Measurements from ENCODE around the gene SUV39H1. TPM values are rescaled to one million over a fixed set of nuclear protein-coding genes. Genes with fewer than 3 reads are reported as not detected.

SUV39H1 gene
- total and polyA plus RNA-seq, 11 donors = 1.9 to 6.7 (median 3.6) TPM

GRCh38 chrX:48700951-48701653 is 4.6 kb downstream of the SUV39H1 start:
- DNase-seq (no peak), ATAC-seq (no peak)
- Histone ChIP-seq H3K36me3 (peaks cover 0 to 22% (median 4%) of the 10 kb centered on the region in 9 donors), H3K9me3 (no peaks in the 10 kb centered on the region), H3K27ac (no peak overlapping the region), H3K27me3 (no peaks in the 10 kb centered on the region), H3K4me1 (peaks cover 0 to 20% (median 0%) of the 10 kb centered on the region in 12 donors), H3K4me3 (no peak overlapping the region)
- TF ChIP-seq CTCF (IDR thresholded peaks at IDR 0.05) (no peak), POLR2A (IDR thresholded peaks at IDR 0.05) (no peak)
- intact Hi-C loops (cut with DNase I) = loop anchor here in 1 of 10 donors (10.0 kb wide), 1 partner anchor 194 kb away; the partner anchor contains the start of genes PQBP1 and TIMM17B
- 66 to 91% (median 80%) methylated on average over 3 of the region's 3 CpGs for WGBS, 4 donors

GRCh38 chrX:48702032-48702431 is 5.5 kb downstream of the SUV39H1 start:
- Histone ChIP-seq H3K36me3 (peaks cover 0 to 22% (median 4%) of the 10 kb centered on the region in 9 donors), H3K27me3 (no peaks in the 10 kb centered on the region), H3K27ac (no peak overlapping the region), H3K4me1 (peaks cover 0 to 18% (median 0%) of the 10 kb centered on the region in 12 donors), H3K9me3 (no peaks in the 10 kb centered on the region), H3K4me3 (no peak overlapping the region)
- no peak for DNase-seq
- 43 to 60% (median 55%) methylated on average over 2 of the region's 2 CpGs for WGBS, 4 donors
- no peak for ATAC-seq
- intact Hi-C loops (cut with DNase I) = loop anchor here in 1 of 10 donors (10.0 kb wide), 1 partner anchor 193 kb away; the partner anchor contains the start of genes PQBP1 and TIMM17B
- TF ChIP-seq POLR2A (IDR thresholded peaks at IDR 0.05) (no peak), CTCF (IDR thresholded peaks at IDR 0.05) (no peak)

- Histone ChIP-seq H3K27ac (no peak overlapping the region), H3K4me1 (peaks cover 0 to 13% (median 0%) of the 10 kb centered on the region in 12 donors), H3K4me3 (no peak overlapping the region), H3K9me3 (no peaks in the 10 kb centered on the region), H3K36me3 (peaks cover 0 to 22% (median 4%) of the 10 kb centered on the region in 9 donors), H3K27me3 (no peaks in the 10 kb centered on the region)
- no peak for ATAC-seq
- TF ChIP-seq CTCF (IDR thresholded peaks at IDR 0.05) = no peak
- TF ChIP-seq POLR2A (IDR thresholded peaks at IDR 0.05) = no peak
- no peak for DNase-seq
- 57 to 82% (median 72%) methylated on average over 4 of the region's 4 CpGs for WGBS, 4 donors
- intact Hi-C loops (cut with DNase I) = loop anchor here in 1 of 10 donors (10.0 kb wide), 1 partner anchor 192 kb away; the partner anchor contains the start of genes PQBP1 and TIMM17B
Observed at GRCh38 chrX:48702716-48703115, 6.2 kb downstream of the SUV39H1 start.

GRCh38 chrX:48703228-48703627 is 6.7 kb downstream of the SUV39H1 start:
- TF ChIP-seq POLR2A (IDR thresholded peaks at IDR 0.05) = no peak
- TF ChIP-seq CTCF (IDR thresholded peaks at IDR 0.05) = no peak
- Histone ChIP-seq H3K36me3 (peaks cover 0 to 22% (median 4%) of the 10 kb centered on the region in 9 donors), H3K27me3 (no peaks in the 10 kb centered on the region), H3K9me3 (no peaks in the 10 kb centered on the region), H3K27ac (peak overlapping the region in 2 of 12 donors; percentile 5 to 69), H3K4me3 (no peak overlapping the region), H3K4me1 (peaks cover 0 to 13% (median 0%) of the 10 kb centered on the region in 12 donors)
- ATAC-seq (peak; percentile 45 to 84 (median 55)), DNase-seq (no peak)
- intact Hi-C loops (cut with DNase I) = loop anchor here in 1 of 10 donors (10.0 kb wide), 1 partner anchor 192 kb away; the partner anchor contains the start of genes PQBP1 and TIMM17B
- WGBS, 4 donors = 60 to 82% (median 64%) methylated on average over 7 of the region's 7 CpGs
